GM12878 (cell line): ENCODE measurements around the gene LY9. TPM values are rescaled to one million over a fixed set of nuclear protein-coding genes. Genes with fewer than 3 reads are reported as not detected.

Experiments
- CBX3 ChIP-seq: fragments of 200-600 bp; sonication (generic); IDR thresholded peaks from 2 replicates; pipeline ENCODE4 v1.6.1; 2016; ENCODE audit warnings: low read depth, borderline replicate concordance
- CREB1 ChIP-seq: IDR thresholded peaks from 2 replicates; pipeline ENCODE4 v1.6.1; 2012; ENCODE audit warnings: low read depth, mild to moderate bottlenecking, inconsistent platforms
- FOS ChIP-seq: IDR thresholded peaks from 3 replicates; pipeline ENCODE4 v1.6.1; 2011; ENCODE audit warnings: borderline replicate concordance; ENCODE audit not compliant: insufficient read length; ENCODE audit errors: extremely low read depth
- LARP7 ChIP-seq: fragments of 450-650 bp; IDR thresholded peaks from 2 replicates; pipeline ENCODE4 v1.6.1; 2017; ENCODE audit warnings: mild to moderate bottlenecking
- MEF2B ChIP-seq: fragments of 450-650 bp; IDR thresholded peaks from 2 replicates; pipeline ENCODE4 v1.6.1; 2018; ENCODE audit warnings: mild to moderate bottlenecking, moderate library complexity; ENCODE audit not compliant: partially characterized antibody, poor library complexity, severe bottlenecking
- NFYB ChIP-seq: IDR thresholded peaks from 2 replicates; pipeline ENCODE4 v1.6.1; 2011; ENCODE audit warnings: low read depth, mild to moderate bottlenecking, low read length, improper control_type of control experiment, moderate library complexity; ENCODE audit not compliant: insufficient read depth
- NR2C2 ChIP-seq: IDR thresholded peaks from 2 replicates; pipeline ENCODE4 v1.6.1; 2011; ENCODE audit warnings: borderline replicate concordance, low read depth; ENCODE audit not compliant: control insufficient read depth, insufficient read length
- SIX5 ChIP-seq: IDR thresholded peaks from 2 replicates; pipeline ENCODE4 v1.6.1; 2011; ENCODE audit warnings: mild to moderate bottlenecking, low read depth, low read length, moderate library complexity; ENCODE audit not compliant: severe bottlenecking
- ZNF384 ChIP-seq: IDR thresholded peaks from 2 replicates; pipeline ENCODE4 v1.6.1; 2012; ENCODE audit warnings: low read depth, mild to moderate bottlenecking, low read length, improper control_type of control experiment, borderline replicate concordance
- polyA plus RNA-seq, 11 experiments: library from polyadenylated mRNA; depleted of rRNA in 4 of 11; unstranded in 6 of 11; stranded (reverse) in 5 of 11; fragments of >200 nt; fragmentation: Nextera tagmentation in 4 of 11; fragmentation: Illumina TruSeq in 1 of 11; extraction: Ambion mirVana in 4 of 11; extraction: Trizol in 1 of 11; gene quantifications; 1 replicate in 1 of 11; 2 replicates in 10 of 11; pipeline versions ENCODE4 v1.2.1 to v1.2.3, GENCODE V29; 2011 to 2016; ENCODE audit warnings: inconsistent platforms in 2 of 11, missing spikeins in 2 of 11, low read depth in 1 of 11
- total RNA-seq, 4 experiments: library from RNA; depleted of rRNA in 3 of 4; stranded (reverse); fragments of >200 nt in 3 of 4; fragmentation: Illumina TruSeq in 1 of 4; extraction: Trizol in 1 of 4; gene quantifications; 2 replicates each; pipeline versions ENCODE4 v1.2.1 to v1.2.3, GENCODE V29; 2013 to 2021
- TF ChIP-seq, protein P1 (sequence below): fragments of 450-650 bp; IDR thresholded peaks from 2 replicates; pipeline ENCODE4 v1.6.1; 2017; ENCODE audit warnings: borderline replicate concordance
- TF ChIP-seq, protein P2 (sequence below): fragments of 150-350 bp; IDR thresholded peaks from 2 replicates; pipeline ENCODE4 v1.6.1; 2014; ENCODE audit warnings: mild to moderate bottlenecking, low read depth, low read length
- TF ChIP-seq, protein P3 (sequence below): fragments of 450-650 bp; formaldehyde crosslinking; IDR thresholded peaks from 2 replicates; pipeline ENCODE4 v1.4.0; 2020; ENCODE audit warnings: mild to moderate bottlenecking, moderate library complexity
- TF ChIP-seq, protein P4 (sequence below): fragments of 450-650 bp; IDR thresholded peaks from 2 replicates; pipeline ENCODE4 v1.6.1; 2016; ENCODE audit warnings: mild to moderate bottlenecking, moderate library complexity, borderline replicate concordance
- TF ChIP-seq, protein P5 (sequence below), 3 experiments: IDR thresholded peaks in 2 of 3; conservative IDR thresholded peaks in 1 of 3; 2 replicates each; pipeline ENCODE4 v1.5.1; 2011; ENCODE audit warnings: low read depth in 3 of 3, low read length in 3 of 3, mild to moderate bottlenecking in 3 of 3, control low read depth in 2 of 3, moderate library complexity in 2 of 3, inconsistent platforms in 1 of 3, mixed read lengths in 1 of 3; ENCODE audit not compliant: control insufficient read depth in 2 of 3, insufficient read depth in 1 of 3; ENCODE audit errors: extremely low read depth in 1 of 3

Gene LY9
- total and polyA plus RNA-seq, 10 of the 15 experiments (the other 5 are each of a cell fraction or from before 2014, with no cell fraction given): 2.7 to 12.5 (median 9.0) TPM

DNA sequence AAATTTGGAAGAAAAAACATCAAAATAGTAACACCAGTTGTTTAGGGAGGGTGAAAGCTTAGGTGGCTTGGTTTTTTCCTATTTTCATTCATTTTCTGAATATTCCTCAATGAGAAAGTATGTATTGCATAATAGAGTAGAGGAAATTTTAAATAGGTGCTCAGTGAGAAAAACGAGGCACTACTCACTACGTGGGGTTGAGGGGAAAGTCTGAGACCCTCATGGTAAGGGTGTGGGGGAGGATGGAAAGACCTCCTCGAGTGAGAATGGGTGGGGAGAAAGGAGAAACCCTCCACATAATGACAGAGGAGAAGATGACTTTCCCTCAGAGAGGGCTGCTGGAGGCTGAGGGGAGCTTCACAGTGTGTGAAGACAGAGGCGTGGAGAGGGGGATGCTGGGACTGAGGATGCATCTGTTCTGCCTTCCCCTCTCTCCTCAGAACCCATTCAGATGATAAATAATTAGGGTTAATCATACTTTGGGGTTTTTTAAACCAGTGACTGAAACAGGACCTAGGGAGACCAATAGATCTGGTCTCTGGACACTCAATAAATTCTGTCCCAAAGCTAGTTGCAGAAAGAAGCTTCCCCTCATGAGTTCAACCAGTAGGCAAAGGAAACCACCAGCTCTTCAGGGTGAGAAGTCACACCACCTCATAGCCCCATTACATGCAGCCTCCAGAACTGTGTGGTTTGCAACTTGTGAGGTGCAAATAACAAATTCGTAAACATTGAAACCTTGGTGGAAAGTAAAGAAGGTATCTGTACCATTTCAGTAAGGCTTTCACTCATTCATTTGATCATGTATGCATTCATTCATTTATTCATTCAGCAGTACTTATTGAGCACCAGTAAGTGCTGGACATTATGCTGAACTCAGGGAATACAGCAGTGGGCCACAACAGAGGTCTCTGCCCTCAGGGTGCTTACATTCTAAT, 39.8 kb upstream of the LY9 start (continued):
- TF ChIP-seq MEF2B (peak; percentile 47), LARP7 (no peak), CREB1 (peak; percentile 10; the same call in 1 of the 2 replicates), SIX5 (no peak), FOS (no peak), ZNF384 (no peak), CBX3 (no peak), NR2C2 (no peak), NFYB (no peak)
- TF ChIP-seq, protein P1, sequence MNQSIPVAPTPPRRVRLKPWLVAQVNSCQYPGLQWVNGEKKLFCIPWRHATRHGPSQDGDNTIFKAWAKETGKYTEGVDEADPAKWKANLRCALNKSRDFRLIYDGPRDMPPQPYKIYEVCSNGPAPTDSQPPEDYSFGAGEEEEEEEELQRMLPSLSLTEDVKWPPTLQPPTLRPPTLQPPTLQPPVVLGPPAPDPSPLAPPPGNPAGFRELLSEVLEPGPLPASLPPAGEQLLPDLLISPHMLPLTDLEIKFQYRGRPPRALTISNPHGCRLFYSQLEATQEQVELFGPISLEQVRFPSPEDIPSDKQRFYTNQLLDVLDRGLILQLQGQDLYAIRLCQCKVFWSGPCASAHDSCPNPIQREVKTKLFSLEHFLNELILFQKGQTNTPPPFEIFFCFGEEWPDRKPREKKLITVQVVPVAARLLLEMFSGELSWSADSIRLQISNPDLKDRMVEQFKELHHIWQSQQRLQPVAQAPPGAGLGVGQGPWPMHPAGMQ: no peak
- TF ChIP-seq, protein P2, sequence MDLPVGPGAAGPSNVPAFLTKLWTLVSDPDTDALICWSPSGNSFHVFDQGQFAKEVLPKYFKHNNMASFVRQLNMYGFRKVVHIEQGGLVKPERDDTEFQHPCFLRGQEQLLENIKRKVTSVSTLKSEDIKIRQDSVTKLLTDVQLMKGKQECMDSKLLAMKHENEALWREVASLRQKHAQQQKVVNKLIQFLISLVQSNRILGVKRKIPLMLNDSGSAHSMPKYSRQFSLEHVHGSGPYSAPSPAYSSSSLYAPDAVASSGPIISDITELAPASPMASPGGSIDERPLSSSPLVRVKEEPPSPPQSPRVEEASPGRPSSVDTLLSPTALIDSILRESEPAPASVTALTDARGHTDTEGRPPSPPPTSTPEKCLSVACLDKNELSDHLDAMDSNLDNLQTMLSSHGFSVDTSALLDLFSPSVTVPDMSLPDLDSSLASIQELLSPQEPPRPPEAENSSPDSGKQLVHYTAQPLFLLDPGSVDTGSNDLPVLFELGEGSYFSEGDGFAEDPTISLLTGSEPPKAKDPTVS: no peak
- TF ChIP-seq, protein P3, sequence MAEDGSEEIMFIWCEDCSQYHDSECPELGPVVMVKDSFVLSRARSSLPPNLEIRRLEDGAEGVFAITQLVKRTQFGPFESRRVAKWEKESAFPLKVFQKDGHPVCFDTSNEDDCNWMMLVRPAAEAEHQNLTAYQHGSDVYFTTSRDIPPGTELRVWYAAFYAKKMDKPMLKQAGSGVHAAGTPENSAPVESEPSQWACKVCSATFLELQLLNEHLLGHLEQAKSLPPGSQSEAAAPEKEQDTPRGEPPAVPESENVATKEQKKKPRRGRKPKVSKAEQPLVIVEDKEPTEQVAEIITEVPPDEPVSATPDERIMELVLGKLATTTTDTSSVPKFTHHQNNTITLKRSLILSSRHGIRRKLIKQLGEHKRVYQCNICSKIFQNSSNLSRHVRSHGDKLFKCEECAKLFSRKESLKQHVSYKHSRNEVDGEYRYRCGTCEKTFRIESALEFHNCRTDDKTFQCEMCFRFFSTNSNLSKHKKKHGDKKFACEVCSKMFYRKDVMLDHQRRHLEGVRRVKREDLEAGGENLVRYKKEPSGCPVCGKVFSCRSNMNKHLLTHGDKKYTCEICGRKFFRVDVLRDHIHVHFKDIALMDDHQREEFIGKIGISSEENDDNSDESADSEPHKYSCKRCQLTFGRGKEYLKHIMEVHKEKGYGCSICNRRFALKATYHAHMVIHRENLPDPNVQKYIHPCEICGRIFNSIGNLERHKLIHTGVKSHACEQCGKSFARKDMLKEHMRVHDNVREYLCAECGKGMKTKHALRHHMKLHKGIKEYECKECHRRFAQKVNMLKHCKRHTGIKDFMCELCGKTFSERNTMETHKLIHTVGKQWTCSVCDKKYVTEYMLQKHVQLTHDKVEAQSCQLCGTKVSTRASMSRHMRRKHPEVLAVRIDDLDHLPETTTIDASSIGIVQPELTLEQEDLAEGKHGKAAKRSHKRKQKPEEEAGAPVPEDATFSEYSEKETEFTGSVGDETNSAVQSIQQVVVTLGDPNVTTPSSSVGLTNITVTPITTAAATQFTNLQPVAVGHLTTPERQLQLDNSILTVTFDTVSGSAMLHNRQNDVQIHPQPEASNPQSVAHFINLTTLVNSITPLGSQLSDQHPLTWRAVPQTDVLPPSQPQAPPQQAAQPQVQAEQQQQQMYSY (CRISPR knock-in tag): no peak
- TF ChIP-seq, protein P4, sequence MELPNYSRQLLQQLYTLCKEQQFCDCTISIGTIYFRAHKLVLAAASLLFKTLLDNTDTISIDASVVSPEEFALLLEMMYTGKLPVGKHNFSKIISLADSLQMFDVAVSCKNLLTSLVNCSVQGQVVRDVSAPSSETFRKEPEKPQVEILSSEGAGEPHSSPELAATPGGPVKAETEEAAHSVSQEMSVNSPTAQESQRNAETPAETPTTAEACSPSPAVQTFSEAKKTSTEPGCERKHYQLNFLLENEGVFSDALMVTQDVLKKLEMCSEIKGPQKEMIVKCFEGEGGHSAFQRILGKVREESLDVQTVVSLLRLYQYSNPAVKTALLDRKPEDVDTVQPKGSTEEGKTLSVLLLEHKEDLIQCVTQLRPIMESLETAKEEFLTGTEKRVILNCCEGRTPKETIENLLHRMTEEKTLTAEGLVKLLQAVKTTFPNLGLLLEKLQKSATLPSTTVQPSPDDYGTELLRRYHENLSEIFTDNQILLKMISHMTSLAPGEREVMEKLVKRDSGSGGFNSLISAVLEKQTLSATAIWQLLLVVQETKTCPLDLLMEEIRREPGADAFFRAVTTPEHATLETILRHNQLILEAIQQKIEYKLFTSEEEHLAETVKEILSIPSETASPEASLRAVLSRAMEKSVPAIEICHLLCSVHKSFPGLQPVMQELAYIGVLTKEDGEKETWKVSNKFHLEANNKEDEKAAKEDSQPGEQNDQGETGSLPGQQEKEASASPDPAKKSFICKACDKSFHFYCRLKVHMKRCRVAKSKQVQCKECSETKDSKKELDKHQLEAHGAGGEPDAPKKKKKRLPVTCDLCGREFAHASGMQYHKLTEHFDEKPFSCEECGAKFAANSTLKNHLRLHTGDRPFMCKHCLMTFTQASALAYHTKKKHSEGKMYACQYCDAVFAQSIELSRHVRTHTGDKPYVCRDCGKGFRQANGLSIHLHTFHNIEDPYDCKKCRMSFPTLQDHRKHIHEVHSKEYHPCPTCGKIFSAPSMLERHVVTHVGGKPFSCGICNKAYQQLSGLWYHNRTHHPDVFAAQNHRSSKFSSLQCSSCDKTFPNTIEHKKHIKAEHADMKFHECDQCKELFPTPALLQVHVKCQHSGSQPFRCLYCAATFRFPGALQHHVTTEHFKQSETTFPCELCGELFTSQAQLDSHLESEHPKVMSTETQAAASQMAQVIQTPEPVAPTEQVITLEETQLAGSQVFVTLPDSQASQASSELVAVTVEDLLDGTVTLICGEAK: no peak
- TF ChIP-seq, protein P5, sequence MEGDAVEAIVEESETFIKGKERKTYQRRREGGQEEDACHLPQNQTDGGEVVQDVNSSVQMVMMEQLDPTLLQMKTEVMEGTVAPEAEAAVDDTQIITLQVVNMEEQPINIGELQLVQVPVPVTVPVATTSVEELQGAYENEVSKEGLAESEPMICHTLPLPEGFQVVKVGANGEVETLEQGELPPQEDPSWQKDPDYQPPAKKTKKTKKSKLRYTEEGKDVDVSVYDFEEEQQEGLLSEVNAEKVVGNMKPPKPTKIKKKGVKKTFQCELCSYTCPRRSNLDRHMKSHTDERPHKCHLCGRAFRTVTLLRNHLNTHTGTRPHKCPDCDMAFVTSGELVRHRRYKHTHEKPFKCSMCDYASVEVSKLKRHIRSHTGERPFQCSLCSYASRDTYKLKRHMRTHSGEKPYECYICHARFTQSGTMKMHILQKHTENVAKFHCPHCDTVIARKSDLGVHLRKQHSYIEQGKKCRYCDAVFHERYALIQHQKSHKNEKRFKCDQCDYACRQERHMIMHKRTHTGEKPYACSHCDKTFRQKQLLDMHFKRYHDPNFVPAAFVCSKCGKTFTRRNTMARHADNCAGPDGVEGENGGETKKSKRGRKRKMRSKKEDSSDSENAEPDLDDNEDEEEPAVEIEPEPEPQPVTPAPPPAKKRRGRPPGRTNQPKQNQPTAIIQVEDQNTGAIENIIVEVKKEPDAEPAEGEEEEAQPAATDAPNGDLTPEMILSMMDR (IDR thresholded peaks at IDR 0.05 in 2 of 3, conservative IDR thresholded peaks at IDR 0.05 in 1 of 3; ENCODE audit: control insufficient read depth in 2 of 3, extremely low read depth in 1 of 3, insufficient read depth in 1 of 3, low read depth in 3 of 3, low read length in 3 of 3): no peak
